ENCODE data around the gene COL4A6. TPM values are rescaled to one million over a fixed set of nuclear protein-coding genes. Genes with fewer than 3 reads are reported as not detected.

The COL4A6 gene
- total RNA-seq, 1 donor from 2014 or later = not detected

GRCh38 chrX:108307132-108308085, 130.8 kb downstream of the COL4A6 start:
- DNase-seq (ENCODE audit: low spot score) = no peak
- intact Hi-C loops (cut with micrococcal nuclease) = no loop called here
- Mint-ChIP-seq H3K4me1 (ENCODE audit: low read depth) (no peaks in the 10 kb centered on the region), H3K36me3 (ENCODE audit: low read depth) (no peaks in the 10 kb centered on the region), H3K4me3 (ENCODE audit: low read depth) (no peak overlapping the region), H3K27me3 (ENCODE audit: low read depth) (no peaks in the 10 kb centered on the region), H3K27ac (no peak overlapping the region), H3K9me3 (no peaks in the 10 kb centered on the region)

GRCh38 chrX:108306086-108306485, 132.1 kb downstream of the COL4A6 start:
- no peaks in the 10 kb centered on the region for H3K27me3 Mint-ChIP-seq (ENCODE audit: low read depth)
- intact Hi-C loops (cut with micrococcal nuclease) = no loop called here
- H3K9me3 Mint-ChIP-seq = no peaks in the 10 kb centered on the region
- H3K27ac Mint-ChIP-seq = no peak overlapping the region
- no peak overlapping the region for H3K4me3 Mint-ChIP-seq (ENCODE audit: low read depth)
- no peaks in the 10 kb centered on the region for H3K36me3 Mint-ChIP-seq (ENCODE audit: low read depth)
- no peaks in the 10 kb centered on the region for H3K4me1 Mint-ChIP-seq (ENCODE audit: low read depth)
- DNase-seq (ENCODE audit: low spot score) = no peak

- DNase-seq (ENCODE audit: low spot score) = no peak
- no peaks in the 10 kb centered on the region for H3K4me1 Mint-ChIP-seq (ENCODE audit: low read depth)
- no peak overlapping the region for H3K4me3 Mint-ChIP-seq (ENCODE audit: low read depth)
- intact Hi-C loops (cut with micrococcal nuclease) = no loop called here
- no peaks in the 10 kb centered on the region for H3K36me3 Mint-ChIP-seq (ENCODE audit: low read depth)
- H3K27me3 Mint-ChIP-seq (ENCODE audit: low read depth) = no peaks in the 10 kb centered on the region
- no peak overlapping the region for H3K27ac Mint-ChIP-seq
- no peaks in the 10 kb centered on the region for H3K9me3 Mint-ChIP-seq
Measured at GRCh38 chrX:108304757-108305156, 133.5 kb downstream of the COL4A6 start.

GRCh38 chrX:108304210-108304609, 134.0 kb downstream of the COL4A6 start:
- H3K4me1 Mint-ChIP-seq (ENCODE audit: low read depth) = no peaks in the 10 kb centered on the region
- H3K4me3 Mint-ChIP-seq (ENCODE audit: low read depth) = no peak overlapping the region
- H3K27ac Mint-ChIP-seq = no peak overlapping the region
- intact Hi-C loops (cut with micrococcal nuclease) = no loop called here
- no peaks in the 10 kb centered on the region for H3K36me3 Mint-ChIP-seq (ENCODE audit: low read depth)
- no peaks in the 10 kb centered on the region for H3K27me3 Mint-ChIP-seq (ENCODE audit: low read depth)
- H3K9me3 Mint-ChIP-seq = no peaks in the 10 kb centered on the region
- no peak for DNase-seq (ENCODE audit: low spot score)

- Mint-ChIP-seq H3K9me3 (no peaks in the 10 kb centered on the region), H3K27ac (no peak overlapping the region), H3K36me3 (ENCODE audit: low read depth) (no peaks in the 10 kb centered on the region), H3K27me3 (ENCODE audit: low read depth) (no peaks in the 10 kb centered on the region), H3K4me3 (ENCODE audit: low read depth) (no peak overlapping the region), H3K4me1 (ENCODE audit: low read depth) (no peaks in the 10 kb centered on the region)
- no peak for DNase-seq (ENCODE audit: low spot score)
- intact Hi-C loops (cut with micrococcal nuclease) = no loop called here
Measured at GRCh38 chrX:108303682-108304081, 134.5 kb downstream of the COL4A6 start.

- H3K27me3 Mint-ChIP-seq (ENCODE audit: low read depth) = no peaks in the 10 kb centered on the region
- no peaks in the 10 kb centered on the region for H3K36me3 Mint-ChIP-seq (ENCODE audit: low read depth)
- no peak overlapping the region for H3K27ac Mint-ChIP-seq
- H3K4me1 Mint-ChIP-seq (ENCODE audit: low read depth) = no peaks in the 10 kb centered on the region
- H3K4me3 Mint-ChIP-seq (ENCODE audit: low read depth) = no peak overlapping the region
- H3K9me3 Mint-ChIP-seq = no peaks in the 10 kb centered on the region
- intact Hi-C loops (cut with micrococcal nuclease) = no loop called here
- DNase-seq (ENCODE audit: low spot score) = no peak
Measured at GRCh38 chrX:108299704-108300103, 138.5 kb downstream of the COL4A6 start.

DNA sequence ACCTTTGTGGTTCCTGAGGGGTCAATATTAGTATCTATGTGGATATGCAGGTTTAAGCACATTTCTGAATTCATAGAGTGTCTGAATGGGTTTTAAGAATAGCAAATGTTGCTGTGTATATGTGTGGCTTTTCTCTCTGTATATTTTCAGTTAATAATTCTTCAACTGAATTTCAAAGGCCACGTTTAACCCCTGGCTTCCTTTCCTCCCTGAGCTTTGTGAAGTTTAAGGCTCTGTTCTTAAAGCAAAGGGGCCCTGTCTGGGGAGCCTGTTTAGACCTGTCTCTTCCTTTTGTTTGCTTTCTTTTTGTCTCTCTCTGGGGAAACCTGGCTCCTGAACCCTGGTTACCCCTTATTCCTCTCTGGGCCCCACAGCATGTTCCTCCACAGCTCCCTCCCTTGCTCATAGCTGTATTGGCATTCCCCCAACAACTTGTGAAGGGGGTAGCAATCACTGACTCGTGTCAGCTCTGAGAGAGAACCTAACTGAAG, 139.1 kb downstream of the COL4A6 start:
- no peak for DNase-seq (ENCODE audit: low spot score)
- Mint-ChIP-seq H3K27me3 (ENCODE audit: low read depth) (no peaks in the 10 kb centered on the region), H3K4me3 (ENCODE audit: low read depth) (no peak overlapping the region), H3K27ac (no peak overlapping the region), H3K36me3 (ENCODE audit: low read depth) (no peaks in the 10 kb centered on the region), H3K9me3 (no peaks in the 10 kb centered on the region), H3K4me1 (ENCODE audit: low read depth) (no peaks in the 10 kb centered on the region)
- intact Hi-C loops (cut with micrococcal nuclease) = no loop called here

DNA sequence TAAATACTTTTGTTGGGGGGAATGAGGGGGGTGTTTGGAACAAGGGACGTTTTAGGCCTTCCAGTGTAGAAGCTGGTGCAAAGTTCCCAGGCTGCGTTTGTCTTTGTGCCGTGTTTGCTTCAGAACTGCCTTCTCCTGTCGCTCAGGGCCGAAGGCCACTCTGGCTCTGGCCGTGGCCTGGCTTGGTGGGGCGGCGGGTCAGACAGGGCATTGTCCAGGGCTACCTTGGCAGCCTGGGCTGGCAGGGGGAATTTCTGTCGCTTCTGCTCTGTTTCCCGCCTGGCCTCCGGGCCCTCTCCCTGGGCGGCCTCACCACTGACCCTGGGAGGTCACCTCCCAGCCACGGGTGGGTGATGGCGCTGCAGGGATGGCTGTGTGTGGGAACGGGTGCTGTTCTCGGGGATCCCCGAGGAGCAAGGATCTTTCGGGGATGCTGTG, 140.0 kb downstream of the COL4A6 start:
- Mint-ChIP-seq H3K9me3 (no peaks in the 10 kb centered on the region), H3K4me1 (ENCODE audit: low read depth) (no peaks in the 10 kb centered on the region), H3K27me3 (ENCODE audit: low read depth) (no peaks in the 10 kb centered on the region), H3K36me3 (ENCODE audit: low read depth) (no peaks in the 10 kb centered on the region), H3K27ac (no peak overlapping the region), H3K4me3 (ENCODE audit: low read depth) (no peak overlapping the region)
- no peak for DNase-seq (ENCODE audit: low spot score)
- intact Hi-C loops (cut with micrococcal nuclease) = no loop called here

DNA sequence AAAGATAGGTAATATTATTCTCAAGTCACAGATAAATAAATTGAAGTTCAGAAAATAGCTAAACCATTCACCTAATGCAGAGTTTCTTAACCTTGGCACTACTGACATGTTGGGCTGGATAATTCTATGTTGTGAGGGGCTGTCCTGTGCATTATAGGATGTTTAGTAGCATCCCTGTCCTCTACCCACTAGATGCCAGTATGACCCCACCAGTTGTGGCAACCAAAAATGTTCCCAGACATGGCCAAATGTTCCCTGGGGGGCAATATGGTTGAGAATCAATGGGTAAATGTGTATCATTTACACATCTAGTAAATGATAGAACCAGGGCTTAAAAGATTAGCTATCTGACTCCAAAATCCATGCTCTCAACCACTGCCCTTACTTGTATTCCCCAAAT, 140.9 kb downstream of the COL4A6 start:
- no peak overlapping the region for H3K4me3 Mint-ChIP-seq (ENCODE audit: low read depth)

DNA sequence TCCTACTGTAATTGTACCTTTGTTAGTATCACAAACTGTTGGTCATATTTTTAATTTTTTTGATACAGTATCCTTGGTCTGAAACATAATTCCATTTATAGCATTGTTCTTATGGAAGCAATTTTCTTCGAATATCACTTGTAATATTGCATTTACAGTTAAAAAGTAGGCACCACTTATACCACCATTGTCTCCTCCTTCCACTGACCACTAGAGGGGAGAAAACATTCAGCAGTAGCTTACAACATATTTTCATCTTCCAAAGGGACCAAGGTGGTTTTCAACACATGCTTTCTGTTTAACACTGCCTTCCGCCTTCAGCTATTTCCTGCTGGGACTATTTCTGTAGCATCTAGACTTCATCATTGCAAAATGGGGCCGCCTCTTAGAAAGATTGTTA, 146.2 kb downstream of the COL4A6 start:
- Mint-ChIP-seq H3K27me3 (ENCODE audit: low read depth) (no peaks in the 10 kb centered on the region), H3K36me3 (ENCODE audit: low read depth) (no peaks in the 10 kb centered on the region), H3K9me3 (no peaks in the 10 kb centered on the region), H3K27ac (no peak overlapping the region), H3K4me3 (ENCODE audit: low read depth) (no peak overlapping the region), H3K4me1 (ENCODE audit: low read depth) (no peaks in the 10 kb centered on the region)
- intact Hi-C loops (cut with micrococcal nuclease) = no loop called here
- no peak for DNase-seq (ENCODE audit: low spot score)

More for the DNA sequence above, 140.9 kb downstream of the COL4A6 start:
- Mint-ChIP-seq H3K27me3 (ENCODE audit: low read depth) (no peaks in the 10 kb centered on the region), H3K4me1 (ENCODE audit: low read depth) (no peaks in the 10 kb centered on the region), H3K9me3 (no peaks in the 10 kb centered on the region), H3K27ac (no peak overlapping the region), H3K36me3 (ENCODE audit: low read depth) (no peaks in the 10 kb centered on the region)
- intact Hi-C loops (cut with micrococcal nuclease) = no loop called here
- no peak for DNase-seq (ENCODE audit: low spot score)

- Mint-ChIP-seq H3K9me3 (no peaks in the 10 kb centered on the region), H3K27me3 (ENCODE audit: low read depth) (no peaks in the 10 kb centered on the region), H3K4me3 (ENCODE audit: low read depth) (no peak overlapping the region), H3K27ac (no peak overlapping the region), H3K36me3 (ENCODE audit: low read depth) (no peaks in the 10 kb centered on the region), H3K4me1 (ENCODE audit: low read depth) (no peaks in the 10 kb centered on the region)
- DNase-seq (ENCODE audit: low spot score) = no peak
- intact Hi-C loops (cut with micrococcal nuclease) = no loop called here
Measured at GRCh38 chrX:108285918-108286317, 152.3 kb downstream of the COL4A6 start.

- Mint-ChIP-seq H3K27ac (no peak overlapping the region), H3K4me1 (ENCODE audit: low read depth) (no peaks in the 10 kb centered on the region)
- no peak for DNase-seq (ENCODE audit: low spot score)
Measured at GRCh38 chrX:108285356-108285755, 152.9 kb downstream of the COL4A6 start.

DNA sequence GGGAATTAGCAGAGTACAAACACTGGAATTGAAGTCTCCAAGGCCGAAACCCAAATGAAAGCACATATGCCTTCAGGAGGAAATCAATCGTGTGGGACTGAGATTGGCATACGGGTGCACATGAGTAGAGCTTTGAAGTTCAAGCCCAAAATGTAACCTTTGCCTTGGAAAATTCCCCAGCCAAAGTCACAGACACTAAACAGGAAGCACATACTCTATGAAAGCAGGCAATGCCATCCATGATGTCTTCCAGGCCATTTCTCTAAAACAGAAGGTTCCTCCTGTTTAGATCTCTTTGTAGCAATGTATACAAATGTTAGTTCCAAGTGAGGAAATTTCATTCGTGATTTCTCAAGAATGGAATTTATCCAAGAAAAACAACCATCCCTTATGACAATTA, 162.5 kb downstream of the COL4A6 start:
- Mint-ChIP-seq H3K27me3 (ENCODE audit: low read depth) (no peaks in the 10 kb centered on the region), H3K9me3 (no peaks in the 10 kb centered on the region), H3K27ac (no peak overlapping the region), H3K4me1 (ENCODE audit: low read depth) (no peaks in the 10 kb centered on the region), H3K4me3 (ENCODE audit: low read depth) (no peak overlapping the region), H3K36me3 (ENCODE audit: low read depth) (no peaks in the 10 kb centered on the region)
- intact Hi-C loops (cut with micrococcal nuclease) = no loop called here
- no peak for DNase-seq (ENCODE audit: low spot score)

More at GRCh38 chrX:108285356-108285755, 152.9 kb downstream of the COL4A6 start:
- intact Hi-C loops (cut with micrococcal nuclease) = no loop called here
- Mint-ChIP-seq H3K4me3 (ENCODE audit: low read depth) (no peak overlapping the region), H3K9me3 (no peaks in the 10 kb centered on the region), H3K36me3 (ENCODE audit: low read depth) (no peaks in the 10 kb centered on the region), H3K27me3 (ENCODE audit: low read depth) (no peaks in the 10 kb centered on the region)

Measured in activated T-helper 2 cell treated with anti-CD3 and anti-CD28 coated beads, Interferon-gamma antibody, Interleukin-2, Interleukin-4, amounts not matched to agents 10 μg/mL and 5 μg/mL and 100 μg/mL, durations not matched to agents 14 hours and 24 hours and 36 hours (primary cell).